ENCODE measurements around the gene PXMP2. TPM values are rescaled to one million over a fixed set of nuclear protein-coding genes. Genes with fewer than 3 reads are reported as not detected.

Gene PXMP2
- total and polyA plus RNA-seq, 9 donors = 12.4 to 45.0 (median 27.4) TPM

- H3K27me3 ChIP-seq = no peaks in the 10 kb centered on the region
- no peaks in the 10 kb centered on the region for H3K9me3 ChIP-seq
- 85 to 92% (median 86%) methylated on average over 12 of the region's 12 CpGs for WGBS, 3 donors
Observed at GRCh38 chr12:132719954-132720324, 32.6 kb downstream of the PXMP2 start.

GRCh38 chr12:132720606-132721345 lies 33.4 kb downstream of the PXMP2 start:
- no peaks in the 10 kb centered on the region for H3K27me3 ChIP-seq
- TF ChIP-seq POLR2A (IDR thresholded peaks at IDR 0.05) (no peak), CTCF (IDR thresholded peaks at IDR 0.05) (no peak), EP300 (IDR thresholded peaks at IDR 0.05) (no peak)
- H3K36me3 ChIP-seq = no peaks in the 10 kb centered on the region
- no peak for DNase-seq
- H3K27ac ChIP-seq = no peak overlapping the region
- no peak overlapping the region for H3K4me3 ChIP-seq
- intact Hi-C loops (cut with DNase I) = no loop called here
- 86 to 93% (median 90%) methylated on average over 25 of the region's 25 CpGs for WGBS, 3 donors
- no peaks in the 10 kb centered on the region for H3K9me3 ChIP-seq
- no peaks in the 10 kb centered on the region for H3K4me1 ChIP-seq (ENCODE audit: insufficient read depth)

More at GRCh38 chr12:132719954-132720324, 32.6 kb downstream of the PXMP2 start:
- intact Hi-C loops (cut with DNase I) = no loop called here
- H3K4me3 ChIP-seq = no peak overlapping the region
- DNase-seq = no peak
- H3K27ac ChIP-seq = no peak overlapping the region
- no peak for TF ChIP-seq POLR2A (IDR thresholded peaks at IDR 0.05)
- TF ChIP-seq EP300 (IDR thresholded peaks at IDR 0.05) = no peak
- no peak for TF ChIP-seq CTCF (IDR thresholded peaks at IDR 0.05)
- H3K4me1 ChIP-seq (ENCODE audit: insufficient read depth) = no peaks in the 10 kb centered on the region
- no peaks in the 10 kb centered on the region for H3K36me3 ChIP-seq

- TF ChIP-seq EP300 (IDR thresholded peaks at IDR 0.05) (no peak), POLR2A (IDR thresholded peaks at IDR 0.05) (no peak)
- Histone ChIP-seq H3K27ac (no peak overlapping the region), H3K27me3 (no peaks in the 10 kb centered on the region), H3K9me3 (no peaks in the 10 kb centered on the region), H3K4me1 (ENCODE audit: insufficient read depth) (no peaks in the 10 kb centered on the region), H3K4me3 (no peak overlapping the region), H3K36me3 (no peaks in the 10 kb centered on the region)
- WGBS, 3 donors = 75 to 91% (median 89%) methylated on average over 30 of the region's 30 CpGs
- intact Hi-C loops (cut with DNase I) = no loop called here
- DNase-seq = no peak
Observed at GRCh38 chr12:132723015-132723763, 35.8 kb downstream of the PXMP2 start.

GRCh38 chr12:132723764-132724140 lies 36.4 kb downstream of the PXMP2 start:
- TF ChIP-seq EP300 (IDR thresholded peaks at IDR 0.05) (no peak), CTCF (IDR thresholded peaks at IDR 0.05) (no peak), POLR2A (IDR thresholded peaks at IDR 0.05) (no peak)
- Histone ChIP-seq H3K4me1 (ENCODE audit: insufficient read depth) (no peaks in the 10 kb centered on the region), H3K27me3 (no peaks in the 10 kb centered on the region), H3K36me3 (no peaks in the 10 kb centered on the region), H3K9me3 (no peaks in the 10 kb centered on the region), H3K4me3 (no peak overlapping the region), H3K27ac (no peak overlapping the region)
- intact Hi-C loops (cut with DNase I) = no loop called here
- DNase-seq = no peak
- 82 to 93% (median 83%) methylated on average over 2 of the region's 2 CpGs for WGBS, 3 donors
